ENCODE measurements around the gene WDTC1.

DNA sequence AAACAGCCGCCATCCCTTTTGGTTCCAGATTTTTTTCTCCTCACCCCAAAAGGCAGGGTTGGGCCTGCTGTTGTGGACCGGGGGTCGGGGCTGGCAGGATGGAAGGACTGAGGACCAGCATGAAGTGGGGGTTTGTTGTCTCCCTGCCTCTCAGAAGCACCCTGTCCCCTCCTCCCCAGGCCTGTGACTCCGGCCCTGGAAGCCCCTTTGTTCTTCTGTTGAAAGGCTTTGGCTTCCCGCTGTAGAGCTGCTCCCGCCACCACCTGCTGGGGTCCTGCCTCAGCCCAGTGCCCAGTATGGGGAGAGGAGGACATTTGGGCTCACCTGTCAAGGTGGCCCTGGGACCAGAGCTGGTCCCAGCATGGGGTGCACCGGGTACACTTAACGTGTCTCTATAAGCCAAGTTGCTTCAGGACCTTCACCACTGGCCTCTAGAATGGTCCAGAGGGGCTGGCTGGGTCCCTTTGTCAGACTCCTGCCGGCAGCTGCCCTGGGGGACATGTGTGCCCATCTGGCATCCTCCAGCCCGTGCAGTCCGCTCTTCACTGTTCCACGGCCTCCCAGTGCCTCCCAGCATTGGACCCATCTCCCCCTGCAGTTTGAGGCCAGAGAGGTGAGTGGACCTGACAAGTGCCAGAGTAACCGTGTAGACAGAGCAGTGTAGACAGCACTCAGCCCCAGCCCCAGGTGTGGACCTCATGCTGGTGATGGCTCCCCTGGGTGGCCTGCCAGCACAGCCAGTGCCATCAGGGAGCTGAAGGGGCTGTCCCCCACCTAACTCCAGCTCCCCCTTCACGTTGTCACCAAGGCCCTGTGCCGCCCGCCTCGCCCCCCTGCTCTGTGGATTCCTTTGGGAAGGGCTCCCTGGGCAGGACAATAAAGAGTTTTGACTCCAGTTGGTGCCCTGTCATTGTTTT, 101.3 kb downstream of the WDTC1 start:
- no peak for TF ChIP-seq SUZ12 (IDR thresholded peaks at IDR 0.05; ENCODE audit: extremely low read depth, insufficient read depth, insufficient read length)
- no peak for TF ChIP-seq ZNF274 (IDR thresholded peaks at IDR 0.05; ENCODE audit: low read depth, low read length)

Measured in NT2/D1 (cell line).